A549 (cell line): Measurements from ENCODE around the gene MYADML2. TPM values are rescaled to one million over a fixed set of nuclear protein-coding genes. Genes with fewer than 3 reads are reported as not detected.
A peak's percentile ranks its signal among the peaks of the same experiment; 100 is the strongest.

Experiments used
- ATAC-seq, 2 experiments: fragments of 200-7000 bp in 1 of 2; fragments of >200 bp in 1 of 2; cut with Nextera tagmentation in 1 of 2; cut with Tn5 transposase in 1 of 2; 3 replicates each; pipeline versions ENCODE4 v1.8.0 to v1.9.1; 2018 to 2020; ENCODE audit warnings: mild to moderate bottlenecking in 1 of 2, moderate library complexity in 1 of 2
- CTCF ChIA-PET: fragments of 300-600 bp; sonication (Branson Sonifier 250); formaldehyde crosslinking; extraction: SDS; loops from one replicate; lab custom pipeline; 2021; ENCODE audit warnings: antibody characterized with exemption, inconsistent platforms; lab: Yijun Ruan, JAX
- POLR2A ChIA-PET: fragments of 350-600 bp; formaldehyde crosslinking; extraction: SDS; loops from one replicate; lab custom pipeline; 2021; ENCODE audit warnings: antibody characterized with exemption, inconsistent platforms; lab: Yijun Ruan, JAX
- DNase-seq, 2 experiments: peaks; one replicate each; pipeline versions ENCODE4 v3.0.0 to v3.0.0-alpha.2; 2011 to 2016; ENCODE audit warnings: low read depth in 1 of 2, low spot score in 1 of 2
- FAIRE-seq: peaks from 2 replicates; lab custom pipeline; 2011; peaks lifted over from hg19 to GRCh38; lab: Jason Lieb, UNC
- H3K27ac ChIP-seq, 2 experiments: fragments of >200 bp; sonication (Bioruptor Twin); formaldehyde crosslinking; 3 replicates each; pipeline ENCODE4 v1.5.1; 2016 to 2017
- H3K4me1 ChIP-seq: fragments of >200 bp; sonication (Bioruptor Twin); formaldehyde crosslinking; 3 replicates; pipeline ENCODE4 v1.6.1; 2016
- H3K4me2 ChIP-seq: fragments of >200 bp; sonication (Bioruptor Twin); formaldehyde crosslinking; 3 replicates; pipeline ENCODE4 v1.6.1; 2016
- H3K4me3 ChIP-seq: fragments of >200 bp; sonication (Bioruptor Twin); formaldehyde crosslinking; 3 replicates; pipeline ENCODE4 v1.5.1; 2016
- H3K9me3 ChIP-seq: fragments of >200 bp; sonication (Bioruptor Twin); formaldehyde crosslinking; 3 replicates; pipeline ENCODE4 v1.6.1; 2016
- ATOH8 ChIP-seq: fragments of 250-450 bp; sonication (Bioruptor Pico); IDR thresholded peaks from 2 replicates; pipeline ENCODE4 v1.5.0; 2020; ENCODE audit warnings: low read depth, mild to moderate bottlenecking, moderate library complexity
- BHLHE40 ChIP-seq: IDR thresholded peaks from 2 replicates; pipeline ENCODE4 v1.6.1; 2012; ENCODE audit warnings: low read depth, low read length, inconsistent platforms
- CEBPB ChIP-seq, 2 experiments: fragments of >200 bp in 1 of 2; sonication (Bioruptor Twin) in 1 of 2; formaldehyde crosslinking in 1 of 2; IDR thresholded peaks; 2 replicates each; pipeline ENCODE4 v1.6.1; 2012 to 2016
- E2F6 ChIP-seq: IDR thresholded peaks from 2 replicates; pipeline ENCODE4 v1.6.1; 2012; ENCODE audit warnings: low read depth, borderline replicate concordance
- ELK1 ChIP-seq: fragments of 150-350 bp; IDR thresholded peaks from 2 replicates; pipeline ENCODE4 v1.6.1; 2014; ENCODE audit warnings: low read depth, mild to moderate bottlenecking, low read length
- FOSL2 ChIP-seq, 2 experiments: fragments of 450-650 bp in 1 of 2; fragments of >200 bp in 1 of 2; sonication (Bioruptor Twin) in 1 of 2; formaldehyde crosslinking; IDR thresholded peaks; 2 replicates each; pipeline versions ENCODE4 v1.5.0 to v1.6.1; 2016 to 2020; ENCODE audit warnings: mild to moderate bottlenecking in 1 of 2, moderate library complexity in 1 of 2
- FOXS1 ChIP-seq: fragments of 250-450 bp; sonication (Bioruptor Pico); IDR thresholded peaks from 2 replicates; pipeline ENCODE4 v1.5.0; 2020; ENCODE audit warnings: mild to moderate bottlenecking, moderate library complexity
- HES2 ChIP-seq: fragments of >200 bp; sonication (Bioruptor Twin); formaldehyde crosslinking; IDR thresholded peaks from 2 replicates; pipeline ENCODE4 v1.6.1; 2016
- JUN ChIP-seq, 2 experiments: fragments of >200 bp; sonication (Bioruptor Twin); formaldehyde crosslinking; IDR thresholded peaks; 2 replicates in 1 of 2; 3 replicates in 1 of 2; pipeline ENCODE4 v1.6.1; 2016 to 2017
- JUNB ChIP-seq: fragments of >200 bp; sonication (Bioruptor Twin); formaldehyde crosslinking; IDR thresholded peaks from 2 replicates; pipeline ENCODE4 v1.6.1; 2016
- KDM5A ChIP-seq: fragments of 200-600 bp; sonication (generic); IDR thresholded peaks from 2 replicates; pipeline ENCODE4 v1.6.1; 2016; ENCODE audit warnings: antibody characterized with exemption, mild to moderate bottlenecking
- POLR2A ChIP-seq: IDR thresholded peaks from 2 replicates; pipeline ENCODE4 v1.6.1; 2012; ENCODE audit warnings: mild to moderate bottlenecking, low read length
- RFX5 ChIP-seq: fragments of 450-650 bp; IDR thresholded peaks from 2 replicates; pipeline ENCODE4 v1.7.1; 2014; ENCODE audit warnings: antibody characterized with exemption, mild to moderate bottlenecking, moderate library complexity
- SMC3 ChIP-seq: fragments of >200 bp; sonication (Bioruptor Twin); formaldehyde crosslinking; IDR thresholded peaks from 3 replicates; pipeline ENCODE4 v1.6.1; 2018; ENCODE audit warnings: inconsistent platforms
- TP53 ChIP-seq: fragments of 250-450 bp; sonication (Bioruptor Pico); IDR thresholded peaks from 2 replicates; pipeline ENCODE4 v1.5.0; 2021; ENCODE audit warnings: mild to moderate bottlenecking, moderate library complexity
- WGBS: methylation state at CpG from one replicate; pipeline ENCODE4 v1.1.6; 2017; ENCODE audit errors: missing lambda C conversion rate; 5-methylcytosine and 5-hydroxymethylcytosine counted together
- polyA plus RNA-seq, 4 experiments: library from polyadenylated mRNA; depleted of rRNA in 3 of 4; stranded (reverse); fragments of >200 nt; fragmentation: RNase III in 1 of 4; extraction: RNeasy Plus Mini Kit Qiagen cat#74134 plus additional on column Dnase treatment in 1 of 4; gene quantifications; 2 replicates in 3 of 4; 3 replicates in 1 of 4; pipeline ENCODE4 v1.2.3, GENCODE V29; 2011 to 2017
- TF ChIP-seq, protein P1 (sequence below): IDR thresholded peaks from 2 replicates; pipeline ENCODE4 v1.6.1; 2012
- TF ChIP-seq, protein P2 (sequence below): fragments of 200-600 bp; sonication (generic); IDR thresholded peaks from 2 replicates; pipeline ENCODE4 v1.6.1; 2016; ENCODE audit warnings: antibody characterized with exemption, mild to moderate bottlenecking, moderate library complexity

Gene MYADML2
- polyA plus RNA-seq, 2 of the 4 experiments (the other 2 are of a cell fraction): not detected

DNA sequence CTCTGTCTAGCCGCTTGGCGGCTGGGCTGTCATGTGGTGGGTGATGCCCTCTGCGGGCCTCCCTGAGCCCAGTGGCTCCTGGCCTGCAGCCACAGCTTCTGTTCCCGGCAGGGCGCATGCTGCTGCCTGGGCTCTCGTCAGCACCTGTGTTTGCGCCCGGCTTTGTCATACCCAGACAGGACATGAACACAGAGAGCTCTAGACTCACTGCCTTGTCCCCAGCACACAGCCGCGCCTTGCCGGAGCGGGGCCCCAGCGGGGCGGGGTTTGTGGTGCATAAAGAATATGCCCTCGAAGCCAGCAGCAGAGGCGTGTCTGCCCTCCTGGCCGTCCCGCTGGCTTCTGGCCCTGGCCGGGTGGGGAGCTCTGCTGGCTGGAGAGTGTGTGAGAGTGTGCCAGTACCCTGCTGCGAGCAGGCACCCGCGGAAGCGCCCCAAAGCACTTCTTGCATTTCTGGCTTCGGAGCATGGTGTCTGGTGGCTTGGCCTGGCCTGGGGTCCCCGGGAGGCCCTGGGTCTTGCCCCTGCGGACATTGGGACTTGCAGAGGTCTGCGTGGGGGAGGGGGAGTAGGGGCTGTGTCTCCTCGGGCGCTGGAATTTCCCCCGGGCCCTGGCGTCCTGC lies 44.8 kb upstream of the MYADML2 start:
- ChIA-PET CTCF (interaction anchor here (0.9 to 5.6 kb wide), 9 partner anchors 11 to 46 kb away, joined by 3 to 46 read pairs (median 4); partner anchors contain the start of genes CENPX, DCXR and LRRC45), POLR2A (no interaction called here)
- 60% methylated on average over 27 of the region's 31 CpGs for WGBS
- H3K9me3 ChIP-seq: no peaks in the 10 kb centered on the region
- peak overlapping the region; percentile 9; the same call in 1 of the 3 replicates for H3K4me2 ChIP-seq
- DNase-seq: peak in 1 of 2 experiments; percentile 50
- peak overlapping the region in 1 of 2 experiments; percentile 61; a peak in 4 of 6 replicates for H3K27ac ChIP-seq
- TF ChIP-seq JUN (IDR thresholded peaks at IDR 0.05) (no peak), ELK1 (no peak), FOXS1 (CRISPR knock-in tag) (no peak), HES2 (no peak), TP53 (CRISPR knock-in tag) (no peak), E2F6 (no peak), SMC3 (no peak), FOSL2 (IDR thresholded peaks at IDR 0.05) (no peak), FOSL2 (CRISPR knock-in tag; IDR thresholded peaks at IDR 0.05) (no peak), JUNB (no peak), CEBPB (IDR thresholded peaks at IDR 0.05) (no peak), KDM5A (no peak), POLR2A (no peak), BHLHE40 (no peak), RFX5 (no peak), ATOH8 (CRISPR knock-in tag) (no peak)
- TF ChIP-seq, protein P1, sequence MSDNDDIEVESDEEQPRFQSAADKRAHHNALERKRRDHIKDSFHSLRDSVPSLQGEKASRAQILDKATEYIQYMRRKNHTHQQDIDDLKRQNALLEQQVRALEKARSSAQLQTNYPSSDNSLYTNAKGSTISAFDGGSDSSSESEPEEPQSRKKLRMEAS: no peak
- no peak overlapping the region for H3K4me3 ChIP-seq
- peaks cover 17% of the 10 kb centered on the region for H3K4me1 ChIP-seq
- FAIRE-seq: no peak
- ATAC-seq: peak; percentile 38 to 61

DNA sequence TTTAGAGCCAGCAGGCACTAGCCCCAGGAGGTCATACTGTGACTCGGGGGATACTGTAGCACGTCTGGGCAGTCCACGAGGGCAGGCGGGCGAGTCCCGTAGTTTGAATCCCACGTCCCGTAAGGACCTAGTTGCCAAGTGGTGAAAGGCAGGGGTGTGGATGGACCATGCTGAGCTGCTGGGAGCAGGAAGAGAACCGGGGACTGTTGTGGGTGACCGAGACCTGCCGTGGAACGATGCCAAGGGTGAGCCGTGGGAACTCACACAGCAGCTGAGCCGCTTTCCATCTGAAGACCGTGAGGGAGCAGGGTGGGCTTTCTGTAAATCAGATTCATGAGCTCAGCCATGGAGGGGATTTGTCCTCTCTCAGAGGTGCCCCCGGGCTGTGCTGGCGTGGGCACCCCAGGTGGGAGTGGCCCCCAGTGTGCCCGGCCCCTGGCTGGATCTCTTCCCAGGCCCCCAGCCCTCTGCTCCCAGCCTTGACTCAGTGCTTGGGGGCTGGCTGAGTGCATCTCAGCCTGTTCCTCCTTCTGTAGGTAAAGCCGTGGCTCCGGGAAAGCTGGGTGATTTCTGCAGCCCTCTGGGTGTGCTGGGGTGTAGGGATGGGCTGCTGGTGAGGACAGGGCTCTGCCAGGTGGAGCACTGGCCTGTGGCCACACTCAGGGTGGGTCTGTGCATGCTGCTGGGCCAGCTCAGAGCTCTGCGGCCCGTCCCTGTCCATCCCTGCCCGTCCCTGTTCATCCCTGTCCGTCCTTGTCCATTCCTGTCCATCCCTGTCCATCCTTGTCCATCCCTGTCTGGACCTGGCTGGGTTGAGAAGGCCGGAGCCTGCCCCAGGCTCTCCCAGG lies 44.0 kb upstream of the MYADML2 start:
- CTCF ChIA-PET: interaction anchor here (0.8 to 5.6 kb wide), 9 partner anchors 10 to 47 kb away, joined by 3 to 46 read pairs (median 4); partner anchors contain the start of genes CENPX, DCXR and LRRC45

More for the DNA sequence above, 44.0 kb upstream of the MYADML2 start:
- Histone ChIP-seq H3K27ac (peak overlapping the region in 1 of 2 experiments; percentile 61; a peak in 4 of 6 replicates), H3K4me2 (peak overlapping the region; percentile 9; the same call in 1 of the 3 replicates), H3K4me3 (no peak overlapping the region), H3K9me3 (no peaks in the 10 kb centered on the region), H3K4me1 (peaks cover 17% of the 10 kb centered on the region)
- ATAC-seq (peak in 1 of 2 experiments; percentile 12; a peak in 3 of 6 replicates), FAIRE-seq (no peak), DNase-seq (no peak)
- 89% methylated on average over 25 of the region's 25 CpGs for WGBS
- TF ChIP-seq SMC3 (no peak), ELK1 (no peak), ATOH8 (CRISPR knock-in tag) (no peak)
- TF ChIP-seq, protein P2, sequence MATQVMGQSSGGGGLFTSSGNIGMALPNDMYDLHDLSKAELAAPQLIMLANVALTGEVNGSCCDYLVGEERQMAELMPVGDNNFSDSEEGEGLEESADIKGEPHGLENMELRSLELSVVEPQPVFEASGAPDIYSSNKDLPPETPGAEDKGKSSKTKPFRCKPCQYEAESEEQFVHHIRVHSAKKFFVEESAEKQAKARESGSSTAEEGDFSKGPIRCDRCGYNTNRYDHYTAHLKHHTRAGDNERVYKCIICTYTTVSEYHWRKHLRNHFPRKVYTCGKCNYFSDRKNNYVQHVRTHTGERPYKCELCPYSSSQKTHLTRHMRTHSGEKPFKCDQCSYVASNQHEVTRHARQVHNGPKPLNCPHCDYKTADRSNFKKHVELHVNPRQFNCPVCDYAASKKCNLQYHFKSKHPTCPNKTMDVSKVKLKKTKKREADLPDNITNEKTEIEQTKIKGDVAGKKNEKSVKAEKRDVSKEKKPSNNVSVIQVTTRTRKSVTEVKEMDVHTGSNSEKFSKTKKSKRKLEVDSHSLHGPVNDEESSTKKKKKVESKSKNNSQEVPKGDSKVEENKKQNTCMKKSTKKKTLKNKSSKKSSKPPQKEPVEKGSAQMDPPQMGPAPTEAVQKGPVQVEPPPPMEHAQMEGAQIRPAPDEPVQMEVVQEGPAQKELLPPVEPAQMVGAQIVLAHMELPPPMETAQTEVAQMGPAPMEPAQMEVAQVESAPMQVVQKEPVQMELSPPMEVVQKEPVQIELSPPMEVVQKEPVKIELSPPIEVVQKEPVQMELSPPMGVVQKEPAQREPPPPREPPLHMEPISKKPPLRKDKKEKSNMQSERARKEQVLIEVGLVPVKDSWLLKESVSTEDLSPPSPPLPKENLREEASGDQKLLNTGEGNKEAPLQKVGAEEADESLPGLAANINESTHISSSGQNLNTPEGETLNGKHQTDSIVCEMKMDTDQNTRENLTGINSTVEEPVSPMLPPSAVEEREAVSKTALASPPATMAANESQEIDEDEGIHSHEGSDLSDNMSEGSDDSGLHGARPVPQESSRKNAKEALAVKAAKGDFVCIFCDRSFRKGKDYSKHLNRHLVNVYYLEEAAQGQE: no peak
- POLR2A ChIA-PET: interaction anchor here (0.9 kb wide), 1 partner anchor 13 kb away, joined by 3 read pairs; no protein-coding TSS in a partner anchor
